Stimulated activated CD4-positive, alpha-beta T cell treated with anti-CD3 and anti-CD28 coated beads, Interleukin-1b, Interleukin-23, amount 100 ng/mL, for 48 hours (primary cell): Measurements from ENCODE around the gene DMC1.
"Not testable (repeated sequence)": the region's sequence is repeated elsewhere in the genome, so short reads cannot be mapped to it uniquely, and the experiment has no call there.

ENCODE experiments used
- DNase-seq: peaks from one replicate; pipeline ENCODE4 v3.0.0-alpha.2; 2020

DMC1 gene

DNA sequence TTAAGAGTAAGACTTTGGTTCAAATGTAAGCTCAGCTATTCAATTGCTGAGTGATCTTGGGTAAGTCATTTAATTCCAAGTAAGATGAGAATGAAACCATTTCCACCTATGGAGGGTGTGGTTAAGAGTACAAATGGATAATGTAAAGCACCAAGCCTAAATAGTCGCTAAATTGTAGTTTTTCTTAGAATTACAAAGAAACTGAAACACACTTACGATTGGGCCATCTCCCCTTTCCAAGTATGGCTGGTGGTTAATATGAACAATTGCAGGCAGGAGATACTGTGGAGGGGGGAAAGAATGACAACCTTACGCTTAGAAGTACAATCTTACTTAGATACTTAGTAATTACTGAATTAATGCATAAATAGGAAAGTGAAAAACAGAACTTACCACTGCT is 72.1 kb downstream of the DMC1 start:
- DNase-seq, result no peak

DNA sequence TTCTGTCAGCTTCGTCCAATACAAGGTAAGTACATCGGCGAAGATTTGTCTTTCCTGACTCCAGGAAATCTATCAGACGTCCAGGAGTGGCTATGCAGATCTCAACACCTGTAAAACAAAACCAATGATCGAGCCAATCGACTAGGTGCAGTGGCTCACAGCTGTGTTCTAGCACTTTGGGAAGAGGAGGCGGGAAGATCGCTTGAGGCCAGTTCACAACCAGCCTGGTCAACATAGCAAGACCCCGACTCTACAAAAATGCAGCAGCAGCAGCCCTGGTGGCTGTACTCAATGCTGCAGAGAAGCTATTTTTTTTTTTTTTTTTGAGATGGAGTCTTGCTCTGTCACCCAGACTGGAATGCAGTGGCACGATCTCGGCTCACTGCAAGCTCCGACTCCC is 75.0 kb downstream of the DMC1 start:
- DNase-seq, result no peak

DNA sequence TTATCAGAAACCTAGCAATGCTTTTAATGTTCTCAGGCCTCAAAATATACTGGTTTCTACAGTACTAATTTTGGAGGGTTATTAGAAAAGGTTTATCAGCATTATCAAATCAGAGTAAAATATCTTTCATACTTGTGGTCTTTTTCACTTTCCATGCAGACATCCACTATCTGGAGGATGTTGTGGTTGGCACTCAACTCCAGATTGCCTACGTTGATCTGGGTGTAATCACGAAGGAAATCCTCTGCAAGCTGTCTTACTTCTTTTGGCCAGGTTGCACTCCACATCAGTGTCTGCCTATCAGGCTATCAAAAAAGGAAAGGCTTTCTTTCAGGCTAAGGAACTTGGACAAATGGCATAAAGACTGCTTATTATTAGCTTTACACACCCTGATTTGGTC is 75.5 kb downstream of the DMC1 start:
- DNase-seq, result no peak

DNA sequence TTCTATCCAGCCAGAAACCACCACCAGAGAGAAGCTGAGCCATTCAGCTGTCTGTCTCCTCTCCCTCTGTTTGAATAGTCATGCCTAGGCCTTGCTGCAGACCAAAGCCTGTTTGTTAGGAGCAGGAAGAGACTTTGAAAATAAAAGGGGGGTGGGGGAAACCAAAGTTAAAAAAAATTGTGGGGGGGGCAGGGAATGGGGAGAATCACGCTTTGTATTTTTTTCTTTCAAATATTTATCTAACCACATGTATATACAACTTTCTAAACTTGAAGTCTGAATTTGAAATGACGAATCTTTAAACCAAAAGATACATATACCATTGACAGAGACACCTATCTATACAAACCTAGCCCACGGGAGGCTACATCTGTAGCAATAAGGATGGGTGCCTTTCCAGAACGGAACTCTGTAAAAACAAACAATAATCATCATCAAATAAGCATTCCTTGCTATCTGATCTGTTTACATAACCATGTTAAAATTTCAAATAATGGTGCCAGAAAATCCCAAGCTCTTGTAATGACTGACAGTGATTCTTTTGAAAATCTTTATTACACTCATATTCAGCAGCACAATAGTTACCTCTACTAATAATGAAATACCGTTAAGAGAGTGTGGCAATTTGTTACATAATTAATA is 78.2 kb downstream of the DMC1 start:
- no peak for DNase-seq

DNA sequence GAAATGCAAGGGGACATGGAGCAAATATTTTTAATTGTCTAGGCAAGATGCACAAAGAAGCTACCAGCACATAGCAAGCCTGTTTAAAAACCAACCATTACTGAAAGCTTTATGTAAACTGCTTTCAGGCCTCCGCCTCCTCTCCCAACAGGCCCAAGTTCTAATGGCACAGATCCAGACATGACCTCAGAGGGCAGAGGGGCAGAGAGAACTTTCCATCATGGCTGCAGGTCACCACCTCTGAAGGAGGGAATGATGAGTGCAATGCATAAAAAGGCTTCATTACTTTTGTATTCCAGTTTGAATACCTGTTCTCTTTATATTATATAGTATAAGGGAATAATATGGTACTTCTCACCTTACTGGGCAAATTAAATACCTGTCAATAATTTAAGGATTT is 79.1 kb downstream of the DMC1 start:
- DNase-seq, result no peak

DNA sequence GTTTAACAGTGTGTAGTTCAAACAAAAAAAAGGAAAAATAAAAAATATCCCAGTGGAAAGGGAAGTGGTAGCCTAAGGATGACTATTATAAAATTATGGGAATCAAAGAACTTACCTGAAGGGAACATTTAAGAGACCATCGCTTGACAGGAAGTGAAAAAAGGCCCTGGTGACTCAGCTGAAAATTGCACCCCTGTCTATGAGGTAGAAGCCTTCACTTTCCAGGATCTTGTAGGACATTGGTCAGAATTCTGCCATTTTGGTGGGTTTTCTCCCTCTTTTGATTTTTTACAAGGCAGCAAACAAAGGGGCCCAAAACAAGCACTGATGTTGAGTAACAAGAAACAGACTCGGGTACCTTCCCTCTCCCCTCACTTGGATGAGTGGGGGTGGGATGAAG is 79.5 kb downstream of the DMC1 start:
- DNase-seq, result no peak

DNA sequence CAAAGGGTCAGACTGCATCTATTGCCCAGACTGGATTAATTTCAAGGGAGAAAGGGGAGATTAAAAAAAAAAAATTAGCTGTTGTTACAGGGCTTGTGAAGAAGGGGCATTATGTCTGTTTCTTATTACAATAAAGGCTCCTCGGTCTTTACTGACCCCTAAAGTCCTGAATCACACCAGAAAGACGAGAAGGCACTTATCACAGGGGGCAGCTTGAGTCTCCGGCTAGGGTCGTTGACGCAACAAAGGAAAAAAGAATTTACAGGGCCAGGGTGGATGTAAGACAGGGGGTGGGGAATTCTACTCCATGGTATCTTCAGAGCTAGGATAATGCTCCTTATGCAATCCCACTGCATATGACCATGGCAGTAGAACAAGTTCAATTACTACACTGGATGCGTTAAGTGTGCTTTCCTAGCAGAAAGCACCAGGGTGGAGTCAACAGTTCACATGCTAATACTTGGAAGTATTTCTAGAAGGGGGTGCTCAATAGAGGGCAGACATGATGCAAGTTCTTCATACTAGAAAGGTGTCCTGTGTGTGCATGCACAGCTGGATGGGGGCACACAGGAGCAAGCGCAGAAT is 80.3 kb downstream of the DMC1 start:
- no peak for DNase-seq

DNA sequence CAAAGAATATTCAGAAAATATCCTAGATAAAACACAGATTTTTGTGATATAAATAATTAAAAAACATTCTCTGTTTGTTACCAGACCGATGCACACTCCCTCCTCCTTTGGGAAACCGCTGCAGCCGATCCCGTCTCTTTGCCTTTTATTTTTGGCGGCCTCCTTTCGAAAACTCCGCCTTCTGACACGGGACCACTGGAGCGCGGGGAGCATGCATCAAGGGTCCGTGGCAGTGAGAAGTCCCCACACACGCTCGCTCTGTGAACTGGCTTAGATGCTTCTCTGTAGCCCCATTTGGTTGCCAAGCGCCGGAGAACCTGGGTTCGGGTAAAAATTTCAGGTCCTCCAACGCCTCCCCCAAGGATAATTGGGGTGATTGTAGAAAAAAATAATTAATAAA is 80.8 kb downstream of the DMC1 start:
- DNase-seq, result no peak

DNA sequence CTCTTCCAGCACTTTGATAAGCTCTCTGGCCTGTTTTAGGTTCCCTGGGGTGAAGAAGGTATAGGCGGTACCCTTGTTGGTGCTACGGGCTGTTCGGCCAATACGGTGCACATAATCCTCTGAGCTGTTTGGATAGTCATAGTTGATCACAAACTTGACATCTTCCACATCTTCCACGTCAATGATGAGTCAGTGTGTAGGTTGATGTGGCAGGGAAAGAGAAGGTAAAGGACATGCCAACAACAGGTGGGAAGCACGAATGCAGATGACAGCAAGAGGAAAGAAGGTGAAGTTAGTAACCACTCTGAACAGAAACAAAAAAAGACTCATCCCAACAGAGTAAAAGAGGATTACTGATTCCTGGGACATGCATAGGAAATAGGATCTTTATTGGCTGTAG is 82.0 kb downstream of the DMC1 start:
- DNase-seq, result no peak

DNA sequence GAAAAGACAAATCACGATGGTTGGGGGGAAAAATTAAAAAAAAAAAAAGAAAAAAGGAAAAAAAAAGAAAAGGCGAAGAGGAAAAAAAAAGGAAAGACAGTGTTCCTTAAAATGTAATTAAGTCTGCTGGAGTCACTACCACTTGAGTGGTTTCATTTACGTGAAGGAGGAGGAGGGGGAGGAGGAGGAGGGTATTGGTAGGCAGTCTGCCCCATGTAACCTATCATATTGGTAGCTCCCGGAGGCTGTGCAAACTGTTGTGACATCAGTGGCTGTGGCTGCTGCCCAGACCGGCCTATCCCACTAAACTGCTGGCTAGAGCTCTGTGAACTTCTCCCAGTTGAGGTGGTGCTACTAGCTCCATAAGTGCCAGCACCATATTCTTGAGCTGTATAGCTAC is 84.2 kb downstream of the DMC1 start:
- DNase-seq, result no peak

DNA sequence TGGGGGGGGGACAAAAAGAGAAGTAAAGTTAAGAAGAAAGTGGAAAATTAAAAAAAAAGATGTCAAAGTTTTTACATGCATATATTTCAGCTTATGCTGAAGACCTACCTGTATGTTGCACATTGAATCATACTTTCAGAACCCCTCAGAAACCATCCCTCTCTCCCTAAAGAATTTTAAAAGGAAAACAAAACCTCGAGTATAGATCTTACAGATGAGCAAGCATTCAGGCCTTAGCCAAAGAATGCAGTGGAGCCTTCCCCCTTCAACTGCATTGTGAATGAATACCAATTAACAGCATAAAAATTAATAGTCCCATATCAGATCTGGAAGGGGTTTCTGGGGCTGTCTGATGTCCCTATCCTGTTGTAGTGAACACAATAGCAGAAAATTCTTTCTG is 85.7 kb downstream of the DMC1 start:
- no peak for DNase-seq

DNA sequence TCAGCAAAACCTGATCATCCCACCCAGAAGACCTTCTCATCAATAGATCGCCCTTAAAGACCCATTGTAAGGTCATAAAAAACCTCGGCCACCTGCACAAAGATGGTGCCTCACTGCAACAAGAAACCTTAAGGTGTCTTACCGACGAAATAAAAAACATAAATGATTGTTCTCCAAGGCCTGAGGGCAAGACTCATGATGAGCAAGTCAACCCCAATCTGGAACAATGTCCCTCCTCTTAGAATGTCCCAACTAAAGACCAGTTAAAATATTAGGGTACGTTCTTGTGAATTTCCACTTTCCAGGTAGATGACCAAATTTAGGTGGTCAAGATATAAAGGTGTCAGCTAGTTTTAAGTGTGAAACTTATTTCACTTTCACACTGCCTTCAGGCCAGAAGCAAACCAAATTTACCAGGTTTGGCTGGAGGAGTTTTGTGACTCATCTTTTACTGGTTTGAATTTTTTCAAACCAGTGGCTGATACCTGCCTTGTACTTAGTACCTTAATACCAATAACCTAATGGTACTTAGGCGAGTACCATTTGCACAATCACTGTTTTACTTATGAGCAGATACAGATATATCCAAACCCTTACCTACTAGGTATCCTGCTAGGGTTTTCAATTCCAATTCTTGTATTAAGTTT is 87.2 kb downstream of the DMC1 start:
- DNase-seq, result no peak

DNA sequence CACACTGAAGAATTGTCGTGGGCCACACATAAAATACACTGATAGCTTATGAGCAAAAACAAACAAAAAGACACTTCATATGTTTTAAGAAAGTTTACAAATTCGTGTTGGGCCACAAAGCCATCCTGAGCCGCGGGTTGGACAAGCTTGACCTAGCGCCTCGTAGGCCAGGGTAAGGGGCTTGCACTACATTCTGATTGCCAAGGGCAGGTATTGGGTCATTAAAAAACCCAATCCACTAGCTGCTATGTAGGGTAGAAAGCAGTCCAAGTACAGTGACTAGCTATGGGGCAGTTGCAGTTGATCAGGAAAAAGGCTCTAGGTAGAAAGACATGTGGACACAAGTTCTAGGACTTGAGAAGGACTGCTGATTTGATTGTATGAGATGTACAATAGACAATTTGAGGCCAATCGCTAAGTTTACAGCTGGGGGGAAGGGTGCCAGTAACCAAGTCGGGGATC is 88.1 kb downstream of the DMC1 start:
- DNase-seq, result no peak

DNA sequence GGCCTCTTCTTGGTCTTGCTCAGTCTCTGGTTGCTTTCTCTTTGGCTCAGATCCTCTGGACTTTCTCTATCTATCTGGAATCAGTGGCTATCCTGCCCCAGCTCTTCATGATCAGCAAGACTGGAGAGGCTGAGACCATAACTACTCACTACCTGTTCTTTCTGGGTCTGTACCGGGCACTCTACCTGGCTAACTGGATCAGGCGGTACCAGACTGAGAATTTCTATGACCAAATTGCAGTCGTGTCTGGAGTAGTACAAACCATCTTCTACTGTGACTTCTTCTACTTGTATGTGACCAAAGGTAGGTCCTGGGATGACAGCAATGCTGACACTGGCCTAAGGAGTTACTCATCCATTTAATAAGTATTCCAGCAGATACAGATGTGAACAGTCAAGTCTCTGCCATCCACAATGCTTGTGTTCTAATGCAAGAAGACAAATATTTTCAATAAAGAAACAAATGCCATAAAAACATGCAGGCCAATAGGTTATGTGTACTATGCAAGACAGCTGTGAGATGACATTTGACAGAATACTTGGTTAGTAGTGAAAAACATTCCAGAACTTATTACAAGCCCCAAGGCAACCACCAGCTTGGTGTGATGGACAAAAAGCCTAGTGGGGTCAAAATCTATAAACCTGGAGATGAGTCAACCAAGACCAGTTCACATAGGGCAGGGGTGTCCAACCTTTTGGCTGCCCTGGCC is 88.7 kb downstream of the DMC1 start:
- DNase-seq, result no peak

DNA sequence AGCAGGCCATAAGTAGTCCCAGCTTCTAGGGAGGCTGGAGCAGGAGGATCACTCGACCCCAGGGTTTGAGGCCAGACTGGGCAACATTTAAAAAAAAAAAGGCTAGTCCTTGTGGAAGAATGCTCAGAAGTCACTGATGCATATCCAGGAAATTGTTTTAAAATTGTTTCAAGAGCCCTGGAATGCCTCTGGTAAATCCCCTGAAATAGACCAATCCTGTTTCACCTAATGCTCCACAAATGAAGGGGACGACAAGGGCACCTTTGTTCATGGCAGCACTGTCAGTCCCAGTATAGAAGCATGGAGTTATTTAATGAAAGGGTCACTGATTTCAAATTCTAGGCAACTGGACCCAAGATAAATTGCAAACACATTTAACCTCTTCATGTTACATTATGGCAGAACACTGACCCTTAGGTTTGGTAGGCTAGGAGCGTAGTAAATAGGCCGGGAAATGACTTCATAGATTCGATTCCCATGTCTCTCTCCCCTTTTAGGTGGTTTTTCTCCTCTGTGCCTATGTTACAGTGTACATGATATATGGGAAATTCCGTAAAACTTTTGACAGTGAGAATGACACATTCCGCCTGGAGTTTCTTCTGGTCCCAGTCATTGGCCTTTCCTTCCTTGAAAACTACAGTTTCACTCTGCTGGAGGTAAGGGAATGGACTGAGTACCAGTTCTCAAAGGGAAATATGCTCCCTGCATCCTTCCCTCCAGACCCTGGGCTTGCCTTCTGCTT is 90.7 kb downstream of the DMC1 start:
- DNase-seq, result no peak

DNA sequence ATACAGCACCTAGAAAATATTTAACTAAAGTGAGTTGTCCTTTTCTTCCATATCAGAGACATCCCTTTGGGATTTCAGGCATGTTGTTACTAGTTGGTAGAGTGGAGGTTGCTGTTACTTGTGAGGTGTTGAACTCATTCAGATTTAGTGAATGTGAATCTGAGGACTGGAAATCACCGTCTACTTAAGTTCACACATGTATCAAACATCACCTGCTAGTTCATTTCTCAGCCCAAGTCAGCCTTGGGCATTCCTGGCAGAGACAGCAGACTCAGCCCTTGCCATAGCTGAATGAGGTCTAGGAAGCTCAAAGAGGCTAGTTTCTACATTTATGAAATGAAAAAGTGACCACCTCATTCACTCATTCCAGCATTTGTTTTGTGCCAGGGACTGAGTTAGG is 92.4 kb downstream of the DMC1 start:
- DNase-seq, result no peak

DNA sequence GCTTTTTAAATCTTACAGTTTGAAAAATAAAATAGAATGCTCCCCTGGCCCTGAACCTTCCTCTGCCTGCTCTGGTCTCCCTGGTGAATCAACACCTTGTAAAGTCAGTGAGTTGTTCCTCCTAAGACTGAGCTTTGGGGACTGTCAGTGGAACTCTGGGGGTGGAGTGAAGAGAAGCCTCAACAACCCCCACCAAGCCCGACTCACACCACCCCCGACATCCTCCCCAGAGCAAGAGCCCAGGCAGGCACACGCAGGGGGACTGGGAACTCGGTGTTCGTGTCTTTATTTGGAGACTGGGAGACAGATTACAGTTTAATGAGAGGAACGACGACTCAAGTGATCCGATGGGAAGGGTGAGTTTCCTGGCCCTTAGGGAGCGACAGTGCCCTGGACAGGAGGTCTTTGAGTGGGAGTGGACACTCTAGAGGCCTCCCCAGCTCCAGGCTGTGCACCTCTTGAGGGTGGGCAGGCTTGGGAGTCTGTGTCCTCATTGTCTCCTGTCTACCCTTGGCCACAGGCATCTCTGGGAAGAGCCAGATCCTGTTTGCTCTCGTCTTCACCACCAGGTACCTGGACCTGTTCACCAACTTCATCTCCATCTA is 95.9 kb downstream of the DMC1 start:
- DNase-seq, result no peak

DNA sequence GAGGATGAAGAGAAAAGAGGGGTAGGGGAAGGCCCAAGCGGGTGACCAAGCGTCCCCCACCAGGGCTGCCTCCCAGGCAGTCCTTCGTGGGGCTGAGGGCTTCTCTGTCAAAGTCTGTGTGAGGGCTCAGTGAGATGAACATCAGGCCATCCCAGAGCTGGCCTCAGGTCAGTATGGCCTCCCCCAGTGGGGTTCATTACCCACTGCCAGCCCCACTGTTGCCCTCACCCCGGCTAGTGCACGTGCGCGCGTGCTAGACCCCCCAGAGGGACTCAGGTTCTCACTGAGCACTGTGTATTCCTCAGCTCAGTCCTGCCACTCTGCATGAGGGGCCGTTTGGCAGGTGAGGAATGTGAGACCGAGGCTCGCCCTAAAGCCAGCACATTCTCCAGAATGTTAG is 98.7 kb downstream of the DMC1 start:
- no peak for DNase-seq

DNA sequence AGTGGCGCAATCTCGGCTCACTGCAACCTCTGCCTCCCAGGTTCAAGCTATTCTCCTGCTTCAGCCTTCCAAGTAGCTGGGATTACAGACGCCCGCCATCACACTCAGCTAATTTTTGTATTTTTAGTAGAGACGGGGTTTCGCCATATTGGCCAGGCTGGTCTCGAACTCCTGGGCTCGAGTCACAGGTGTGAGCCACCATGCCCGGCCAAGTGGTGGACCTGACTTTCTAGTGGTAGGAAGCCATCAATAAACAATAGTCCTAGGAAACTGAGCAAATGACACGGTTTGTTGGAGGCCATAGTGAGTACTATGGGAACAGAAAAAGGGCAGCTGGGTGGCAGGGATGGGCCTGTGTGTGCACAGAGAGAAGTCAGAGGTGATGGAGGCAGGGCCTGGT is 99.8 kb downstream of the DMC1 start:
- not testable (repeated sequence) for DNase-seq

DNA sequence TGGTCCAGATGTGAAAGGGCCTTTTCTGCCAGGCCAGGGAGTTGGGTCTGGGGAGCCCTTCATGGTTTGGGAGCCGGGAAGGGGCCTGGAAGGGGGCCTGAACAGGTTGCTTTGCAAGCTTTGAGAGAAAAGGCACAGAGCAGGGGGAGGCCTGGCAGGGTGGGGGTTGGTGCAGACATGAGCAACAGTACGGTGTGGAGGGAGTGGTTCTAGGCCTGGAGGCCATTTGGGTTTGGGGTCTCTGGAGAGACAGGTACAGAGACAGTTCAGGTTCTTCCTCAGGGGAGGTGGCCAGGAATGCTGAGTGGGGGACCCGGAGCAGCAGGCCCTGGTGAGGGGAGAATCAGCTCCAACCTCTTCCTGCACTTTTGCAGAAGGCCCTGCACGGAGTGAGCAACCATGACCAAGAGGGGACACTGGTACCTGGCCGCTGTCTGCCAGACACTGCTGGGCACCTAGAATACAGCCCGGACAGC is 100.6 kb downstream of the DMC1 start:
- DNase-seq, result no peak
